Measurements from ENCODE around the gene SERPINB5. TPM values are rescaled to one million over a fixed set of nuclear protein-coding genes. Genes with fewer than 3 reads are reported as not detected.

Gene SERPINB5
- total RNA-seq, 1 donor from 2014 or later, result not detected

DNA sequence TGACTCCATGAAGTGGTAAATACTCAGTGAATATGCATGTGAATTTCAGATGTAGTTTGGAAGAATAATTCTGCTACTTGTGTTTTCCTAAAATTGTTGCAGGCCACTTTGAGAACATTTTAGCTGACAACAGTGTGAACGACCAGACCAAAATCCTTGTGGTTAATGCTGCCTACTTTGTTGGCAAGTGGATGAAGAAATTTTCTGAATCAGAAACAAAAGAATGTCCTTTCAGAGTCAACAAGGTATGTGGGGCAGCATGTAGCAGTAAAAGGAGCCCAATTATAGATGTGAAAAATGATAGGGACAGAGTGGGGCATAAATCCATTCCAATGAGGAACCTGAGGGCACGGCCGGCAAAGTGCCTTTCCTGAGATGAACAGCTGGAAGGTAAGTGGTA lies 16.1 kb downstream of the SERPINB5 start:
- Histone ChIP-seq H3K27me3 (ENCODE audit: low read depth) (peaks cover 6% of the 10 kb centered on the region), H3K4me3 (no peak overlapping the region), H3K9me3 (replicated peaks) (no peaks in the 10 kb centered on the region), H3K27ac (replicated peaks) (no peak overlapping the region), H3K36me3 (no peaks in the 10 kb centered on the region), H3K4me1 (no peaks in the 10 kb centered on the region)
- intact Hi-C loops (cut with micrococcal nuclease), result no loop called here
- TF ChIP-seq, protein P1, sequence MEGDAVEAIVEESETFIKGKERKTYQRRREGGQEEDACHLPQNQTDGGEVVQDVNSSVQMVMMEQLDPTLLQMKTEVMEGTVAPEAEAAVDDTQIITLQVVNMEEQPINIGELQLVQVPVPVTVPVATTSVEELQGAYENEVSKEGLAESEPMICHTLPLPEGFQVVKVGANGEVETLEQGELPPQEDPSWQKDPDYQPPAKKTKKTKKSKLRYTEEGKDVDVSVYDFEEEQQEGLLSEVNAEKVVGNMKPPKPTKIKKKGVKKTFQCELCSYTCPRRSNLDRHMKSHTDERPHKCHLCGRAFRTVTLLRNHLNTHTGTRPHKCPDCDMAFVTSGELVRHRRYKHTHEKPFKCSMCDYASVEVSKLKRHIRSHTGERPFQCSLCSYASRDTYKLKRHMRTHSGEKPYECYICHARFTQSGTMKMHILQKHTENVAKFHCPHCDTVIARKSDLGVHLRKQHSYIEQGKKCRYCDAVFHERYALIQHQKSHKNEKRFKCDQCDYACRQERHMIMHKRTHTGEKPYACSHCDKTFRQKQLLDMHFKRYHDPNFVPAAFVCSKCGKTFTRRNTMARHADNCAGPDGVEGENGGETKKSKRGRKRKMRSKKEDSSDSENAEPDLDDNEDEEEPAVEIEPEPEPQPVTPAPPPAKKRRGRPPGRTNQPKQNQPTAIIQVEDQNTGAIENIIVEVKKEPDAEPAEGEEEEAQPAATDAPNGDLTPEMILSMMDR (IDR thresholded peaks at IDR 0.05; ENCODE audit: borderline replicate concordance), result no peak
- no peak for DNase-seq

DNA sequence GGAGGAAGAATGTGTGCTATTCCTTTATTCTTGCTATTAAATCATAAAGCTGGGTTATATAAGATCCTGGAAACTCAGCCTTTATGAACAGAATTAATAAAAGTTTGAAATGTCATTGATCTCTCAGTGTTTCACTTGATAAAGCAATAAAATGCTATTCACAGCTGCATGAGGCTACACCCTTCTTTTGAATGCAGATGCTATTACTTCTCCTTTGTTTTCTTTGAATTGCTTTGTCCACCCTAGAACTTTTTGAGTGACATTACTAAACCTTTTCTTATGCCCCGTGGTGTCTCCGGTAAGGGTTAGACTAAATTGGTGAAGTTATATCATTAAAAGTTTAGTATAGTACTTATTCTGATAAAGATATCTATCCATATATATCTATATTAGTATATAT lies 18.9 kb downstream of the SERPINB5 start:
- peaks cover 2% of the 10 kb centered on the region for H3K27me3 ChIP-seq (ENCODE audit: low read depth)
- H3K9me3 ChIP-seq (replicated peaks), result no peaks in the 10 kb centered on the region
- TF ChIP-seq, protein P1 (IDR thresholded peaks at IDR 0.05; ENCODE audit: borderline replicate concordance), result no peak
- no peak overlapping the region for H3K4me3 ChIP-seq
- no peak overlapping the region for H3K27ac ChIP-seq (replicated peaks)
- intact Hi-C loops (cut with micrococcal nuclease), result no loop called here
- no peaks in the 10 kb centered on the region for H3K36me3 ChIP-seq
- H3K4me1 ChIP-seq, result no peaks in the 10 kb centered on the region
- DNase-seq, result no peak

DNA sequence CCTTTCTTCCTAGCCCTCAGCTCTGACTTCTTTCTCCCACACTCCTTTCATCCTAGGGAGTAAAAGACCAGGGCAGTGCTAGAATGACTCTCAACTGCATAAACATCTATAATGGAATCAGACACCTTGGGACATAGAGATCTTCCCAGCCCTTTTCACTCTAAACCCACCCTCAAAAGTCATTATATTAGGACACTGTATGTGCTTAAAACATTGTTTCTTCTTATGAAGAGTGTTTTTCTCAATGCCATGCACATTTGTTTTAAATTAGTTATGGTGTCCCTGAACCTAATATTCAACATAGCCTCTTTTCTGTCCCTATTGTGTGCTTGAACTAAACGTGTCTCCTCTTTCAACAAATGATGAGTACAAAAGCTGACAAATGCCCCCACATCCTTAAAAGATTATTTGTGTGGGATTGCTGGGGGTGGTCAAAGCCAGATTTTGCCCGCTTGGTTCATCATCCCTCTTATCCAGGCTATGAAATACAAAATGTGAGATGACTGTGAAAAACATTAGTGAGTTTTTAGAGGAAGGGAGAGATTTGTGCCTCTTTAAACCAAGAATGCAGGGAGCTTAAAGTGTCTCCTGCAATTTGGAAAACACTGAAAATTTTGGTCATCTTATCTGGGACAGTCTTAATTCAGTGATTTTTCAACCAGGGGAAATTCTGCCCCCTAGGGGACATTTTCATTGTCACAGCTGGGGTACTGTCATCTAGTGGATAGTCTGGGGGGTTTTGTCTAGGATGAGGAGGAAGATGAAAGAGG lies 29.0 kb downstream of the SERPINB5 start:
- Histone ChIP-seq H3K27me3 (ENCODE audit: low read depth) (peaks cover 49% of the 10 kb centered on the region), H3K27ac (replicated peaks) (no peak overlapping the region), H3K9me3 (replicated peaks) (no peaks in the 10 kb centered on the region), H3K4me1 (no peaks in the 10 kb centered on the region), H3K36me3 (no peaks in the 10 kb centered on the region), H3K4me3 (no peak overlapping the region)
- TF ChIP-seq, protein P1 (IDR thresholded peaks at IDR 0.05; ENCODE audit: borderline replicate concordance), result peak; percentile 36
- DNase-seq, result no peak
- intact Hi-C loops (cut with micrococcal nuclease), result no loop called here

DNA sequence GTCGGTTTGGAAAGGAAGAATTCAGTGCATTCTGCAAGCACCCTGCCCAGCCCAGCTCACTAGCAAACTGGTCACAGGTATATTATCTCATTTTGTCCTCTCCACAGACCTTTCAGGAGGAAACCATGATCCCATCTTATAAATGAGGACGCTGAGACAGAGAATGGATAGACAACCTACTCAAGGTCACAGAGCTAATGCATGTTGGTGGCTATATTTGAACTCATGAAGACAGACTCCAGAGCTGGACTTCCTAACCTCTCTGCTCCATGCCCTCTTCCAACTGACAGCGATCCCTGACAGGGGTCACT lies 29.5 kb downstream of the SERPINB5 start:
- Histone ChIP-seq H3K36me3 (no peaks in the 10 kb centered on the region), H3K27ac (replicated peaks) (no peak overlapping the region), H3K27me3 (ENCODE audit: low read depth) (peaks cover 54% of the 10 kb centered on the region), H3K9me3 (replicated peaks) (no peaks in the 10 kb centered on the region), H3K4me3 (no peak overlapping the region), H3K4me1 (no peaks in the 10 kb centered on the region)
- TF ChIP-seq, protein P1 (IDR thresholded peaks at IDR 0.05; ENCODE audit: borderline replicate concordance), result no peak
- intact Hi-C loops (cut with micrococcal nuclease), result no loop called here
- no peak for DNase-seq

DNA sequence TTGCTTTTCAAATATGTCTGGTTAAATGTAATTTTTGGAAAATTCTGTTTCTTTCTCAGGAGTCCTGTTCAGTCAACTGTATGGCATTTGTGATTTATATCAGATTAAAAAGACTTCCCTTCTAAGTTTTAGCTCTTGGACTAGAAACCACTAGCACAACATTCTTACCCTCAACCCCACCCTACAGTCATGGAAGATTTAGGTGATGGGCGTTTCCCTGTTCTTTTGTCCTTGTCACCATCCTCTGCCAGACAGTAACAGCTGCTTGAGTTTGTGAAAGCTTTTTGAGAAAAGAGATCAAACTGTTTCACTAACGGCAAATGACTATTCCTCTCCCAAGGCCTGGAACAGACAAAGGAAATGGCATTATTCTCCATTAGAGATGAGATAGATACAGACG lies 31.8 kb downstream of the SERPINB5 start:
- intact Hi-C loops (cut with micrococcal nuclease), result no loop called here
- Histone ChIP-seq H3K9me3 (replicated peaks) (no peaks in the 10 kb centered on the region), H3K36me3 (no peaks in the 10 kb centered on the region), H3K27me3 (ENCODE audit: low read depth) (peaks cover 50% of the 10 kb centered on the region), H3K4me3 (no peak overlapping the region), H3K4me1 (no peaks in the 10 kb centered on the region), H3K27ac (replicated peaks) (no peak overlapping the region)
- DNase-seq, result no peak
- TF ChIP-seq, protein P1 (IDR thresholded peaks at IDR 0.05; ENCODE audit: borderline replicate concordance), result no peak
